Fibroblast of lung (primary cell): ENCODE measurements around the gene TINCR. TPM values are rescaled to one million over a fixed set of nuclear protein-coding genes. Genes with fewer than 3 reads are reported as not detected.

Experiments
- DNase-seq, 2 donors: peaks; one replicate each; pipeline versions ENCODE4 v3.0.0 to v3.0.0-alpha.2; 2010; ENCODE audit warnings: low read depth in 2 of 2
- H2AFZ ChIP-seq: 2 replicates; pipeline ENCODE4 v1.5.1; 2012; ENCODE audit warnings: low read length, control low read depth, inconsistent platforms
- H3K27ac ChIP-seq: 2 replicates; pipeline ENCODE4 v1.5.1; 2011; ENCODE audit warnings: low read length, control low read depth; ENCODE audit not compliant: insufficient read depth
- H3K27me3 ChIP-seq: 2 replicates; pipeline ENCODE4 v1.5.1; 2011; ENCODE audit warnings: mild to moderate bottlenecking, low read length; ENCODE audit not compliant: control insufficient read depth, insufficient read depth
- H3K36me3 ChIP-seq: 2 replicates; pipeline ENCODE4 v1.5.1; 2011; ENCODE audit warnings: low read length; ENCODE audit not compliant: control insufficient read depth, insufficient read depth
- H3K4me1 ChIP-seq: 2 replicates; pipeline ENCODE4 v1.5.1; 2011; ENCODE audit warnings: low read length; ENCODE audit not compliant: control insufficient read depth, insufficient read depth; ENCODE audit errors: extremely low read depth
- H3K4me2 ChIP-seq: 2 replicates; pipeline ENCODE4 v1.5.1; 2011; ENCODE audit warnings: low read length, control low read depth; ENCODE audit not compliant: insufficient read depth; ENCODE audit errors: extremely low read depth
- H3K4me3 ChIP-seq, 4 experiments: fragments of 200-600 bp in 1 of 4; sonication (generic) in 1 of 4; replicated peaks in 1 of 4; 2 replicates each; pipeline ENCODE4 v1.5.1; 2011 to 2016; ENCODE audit warnings: low read length in 4 of 4, low read depth in 3 of 4, mild to moderate bottlenecking in 3 of 4, control low read depth in 2 of 4, inconsistent platforms in 1 of 4, mixed read lengths in 1 of 4; ENCODE audit not compliant: insufficient read depth in 1 of 4; ENCODE audit errors: control extremely low read depth in 1 of 4
- H3K79me2 ChIP-seq: 2 replicates; pipeline ENCODE4 v1.5.1; 2012; ENCODE audit warnings: mild to moderate bottlenecking, low read length, inconsistent platforms; ENCODE audit not compliant: control insufficient read depth, insufficient read depth
- H3K9ac ChIP-seq: 2 replicates; pipeline ENCODE4 v1.5.1; 2011; ENCODE audit warnings: mild to moderate bottlenecking, low read length, control low read depth; ENCODE audit not compliant: insufficient read depth
- H3K9me3 ChIP-seq: 2 replicates; pipeline ENCODE4 v1.5.1; 2012; ENCODE audit warnings: low read depth, low read length; ENCODE audit not compliant: control insufficient read depth, insufficient read depth
- H4K20me1 ChIP-seq: 2 replicates; pipeline ENCODE4 v1.5.1; 2011; ENCODE audit warnings: low read length; ENCODE audit not compliant: control insufficient read depth, insufficient read depth; ENCODE audit errors: extremely low read depth
- EZH2 ChIP-seq: IDR thresholded peaks from 2 replicates; pipeline ENCODE4 v1.5.1; 2012; ENCODE audit warnings: low read length, control low read depth, mild to moderate bottlenecking; ENCODE audit errors: missing control alignments
- polyA plus RNA-seq, 2 donors: library from polyadenylated mRNA; depleted of rRNA in 1 of 2; stranded (reverse) in 1 of 2; unstranded in 1 of 2; fragments of >200 nt; gene quantifications; 2 replicates each; pipeline ENCODE4 v1.2.1, GENCODE V29; 2011 to 2012; ENCODE audit warnings: missing spikeins in 1 of 2
- total RNA-seq: library from RNA; depleted of rRNA; stranded (reverse); fragments of >200 nt; gene quantifications from 2 replicates; pipeline ENCODE4 v1.2.1, GENCODE V29; 2014
- TF ChIP-seq, protein P1 (sequence below), 2 donors: IDR thresholded peaks in 1 of 2; conservative IDR thresholded peaks in 1 of 2; 1 replicate in 1 of 2; 2 replicates in 1 of 2; pipeline ENCODE4 v1.5.1; 2011 to 2012; ENCODE audit warnings: low read length in 2 of 2, control low read depth in 1 of 2, inconsistent platforms in 1 of 2, low read depth in 1 of 2, mild to moderate bottlenecking in 1 of 2

TINCR gene
- total and polyA plus RNA-seq, 2 donors (not counting 1 experiment from before 2014, with no cell fraction given), result 0.06 to 0.17 TPM

GRCh38 chr19:5608291-5608690, 40.5 kb upstream of the TINCR start:
- Histone ChIP-seq H3K27me3 (no peaks in the 10 kb centered on the region), H3K4me1 (no peaks in the 10 kb centered on the region), H4K20me1 (no peaks in the 10 kb centered on the region), H3K9me3 (no peaks in the 10 kb centered on the region), H2AFZ (no peak overlapping the region), H3K36me3 (peaks cover 19% of the 10 kb centered on the region), H3K9ac (no peak overlapping the region), H3K4me3 (no peak overlapping the region), H3K79me2 (peaks cover 9% of the 10 kb centered on the region), H3K4me2 (no peak overlapping the region), H3K27ac (no peak overlapping the region)
- no peak for DNase-seq
- TF ChIP-seq, protein P1, sequence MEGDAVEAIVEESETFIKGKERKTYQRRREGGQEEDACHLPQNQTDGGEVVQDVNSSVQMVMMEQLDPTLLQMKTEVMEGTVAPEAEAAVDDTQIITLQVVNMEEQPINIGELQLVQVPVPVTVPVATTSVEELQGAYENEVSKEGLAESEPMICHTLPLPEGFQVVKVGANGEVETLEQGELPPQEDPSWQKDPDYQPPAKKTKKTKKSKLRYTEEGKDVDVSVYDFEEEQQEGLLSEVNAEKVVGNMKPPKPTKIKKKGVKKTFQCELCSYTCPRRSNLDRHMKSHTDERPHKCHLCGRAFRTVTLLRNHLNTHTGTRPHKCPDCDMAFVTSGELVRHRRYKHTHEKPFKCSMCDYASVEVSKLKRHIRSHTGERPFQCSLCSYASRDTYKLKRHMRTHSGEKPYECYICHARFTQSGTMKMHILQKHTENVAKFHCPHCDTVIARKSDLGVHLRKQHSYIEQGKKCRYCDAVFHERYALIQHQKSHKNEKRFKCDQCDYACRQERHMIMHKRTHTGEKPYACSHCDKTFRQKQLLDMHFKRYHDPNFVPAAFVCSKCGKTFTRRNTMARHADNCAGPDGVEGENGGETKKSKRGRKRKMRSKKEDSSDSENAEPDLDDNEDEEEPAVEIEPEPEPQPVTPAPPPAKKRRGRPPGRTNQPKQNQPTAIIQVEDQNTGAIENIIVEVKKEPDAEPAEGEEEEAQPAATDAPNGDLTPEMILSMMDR (conservative IDR thresholded peaks at IDR 0.05 in 1 of 2, IDR thresholded peaks at IDR 0.05 in 1 of 2; ENCODE audit: low read depth in 1 of 2, low read length in 2 of 2), result no peak
- TF ChIP-seq EZH2, result no peak

- no peak for DNase-seq
- no peak for TF ChIP-seq EZH2
- TF ChIP-seq, protein P1 (conservative IDR thresholded peaks at IDR 0.05 in 1 of 2, IDR thresholded peaks at IDR 0.05 in 1 of 2; ENCODE audit: low read depth in 1 of 2, low read length in 2 of 2), result no peak
- Histone ChIP-seq H3K27me3 (no peaks in the 10 kb centered on the region), H3K4me1 (no peaks in the 10 kb centered on the region), H3K36me3 (peaks cover 14% of the 10 kb centered on the region), H3K79me2 (peaks cover 9% of the 10 kb centered on the region), H3K4me2 (no peak overlapping the region), H3K9me3 (no peaks in the 10 kb centered on the region), H2AFZ (no peak overlapping the region), H3K27ac (no peak overlapping the region), H3K9ac (no peak overlapping the region), H3K4me3 (no peak overlapping the region), H4K20me1 (no peaks in the 10 kb centered on the region)
These were observed 39.8 kb upstream of the TINCR start for GRCh38 chr19:5607318-5608275.

- no peak for DNase-seq
- H3K36me3 ChIP-seq, result peaks cover 17% of the 10 kb centered on the region
- no peak overlapping the region for H3K9ac ChIP-seq
- no peak overlapping the region for H2AFZ ChIP-seq
- TF ChIP-seq EZH2, result no peak
- TF ChIP-seq, protein P1 (conservative IDR thresholded peaks at IDR 0.05 in 1 of 2, IDR thresholded peaks at IDR 0.05 in 1 of 2; ENCODE audit: low read depth in 1 of 2, low read length in 2 of 2), result no peak
- no peaks in the 10 kb centered on the region for H3K27me3 ChIP-seq
- no peak overlapping the region for H3K4me2 ChIP-seq
- H3K4me1 ChIP-seq, result no peaks in the 10 kb centered on the region
- H3K79me2 ChIP-seq, result peaks cover 9% of the 10 kb centered on the region
- no peak overlapping the region for H3K4me3 ChIP-seq
- no peaks in the 10 kb centered on the region for H4K20me1 ChIP-seq
- no peaks in the 10 kb centered on the region for H3K9me3 ChIP-seq
- no peak overlapping the region for H3K27ac ChIP-seq
These were observed 37.6 kb upstream of the TINCR start for GRCh38 chr19:5605362-5605761.
